ENCODE measurements around the gene GLRA1.

DNA sequence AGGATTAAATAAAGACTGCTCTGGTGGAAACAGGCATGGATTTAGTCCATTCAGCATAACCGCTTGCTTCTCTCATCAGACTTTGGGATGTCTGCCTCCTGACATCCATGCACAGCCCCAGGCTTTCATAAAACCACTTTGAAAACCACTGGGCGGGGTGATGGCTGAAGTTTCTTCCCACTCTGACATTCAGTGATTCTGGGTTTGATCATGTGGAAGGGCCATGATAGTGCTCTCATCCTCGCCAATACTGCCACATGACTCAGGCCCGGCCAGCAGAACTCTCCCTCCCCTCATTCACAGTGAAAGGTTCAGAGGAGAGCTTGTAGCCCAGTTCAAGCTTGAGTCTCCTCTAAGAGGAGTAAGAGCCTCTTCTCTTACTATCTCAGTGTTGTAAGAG lies 29.6 kb upstream of the GLRA1 start:
- TF ChIP-seq, protein P1, sequence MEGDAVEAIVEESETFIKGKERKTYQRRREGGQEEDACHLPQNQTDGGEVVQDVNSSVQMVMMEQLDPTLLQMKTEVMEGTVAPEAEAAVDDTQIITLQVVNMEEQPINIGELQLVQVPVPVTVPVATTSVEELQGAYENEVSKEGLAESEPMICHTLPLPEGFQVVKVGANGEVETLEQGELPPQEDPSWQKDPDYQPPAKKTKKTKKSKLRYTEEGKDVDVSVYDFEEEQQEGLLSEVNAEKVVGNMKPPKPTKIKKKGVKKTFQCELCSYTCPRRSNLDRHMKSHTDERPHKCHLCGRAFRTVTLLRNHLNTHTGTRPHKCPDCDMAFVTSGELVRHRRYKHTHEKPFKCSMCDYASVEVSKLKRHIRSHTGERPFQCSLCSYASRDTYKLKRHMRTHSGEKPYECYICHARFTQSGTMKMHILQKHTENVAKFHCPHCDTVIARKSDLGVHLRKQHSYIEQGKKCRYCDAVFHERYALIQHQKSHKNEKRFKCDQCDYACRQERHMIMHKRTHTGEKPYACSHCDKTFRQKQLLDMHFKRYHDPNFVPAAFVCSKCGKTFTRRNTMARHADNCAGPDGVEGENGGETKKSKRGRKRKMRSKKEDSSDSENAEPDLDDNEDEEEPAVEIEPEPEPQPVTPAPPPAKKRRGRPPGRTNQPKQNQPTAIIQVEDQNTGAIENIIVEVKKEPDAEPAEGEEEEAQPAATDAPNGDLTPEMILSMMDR (IDR thresholded peaks at IDR 0.05) = no peak
- no peak for TF ChIP-seq POLR2AphosphoS5 (IDR thresholded peaks at IDR 0.05; ENCODE audit: low read depth, low read length)
- TF ChIP-seq, protein P2, sequence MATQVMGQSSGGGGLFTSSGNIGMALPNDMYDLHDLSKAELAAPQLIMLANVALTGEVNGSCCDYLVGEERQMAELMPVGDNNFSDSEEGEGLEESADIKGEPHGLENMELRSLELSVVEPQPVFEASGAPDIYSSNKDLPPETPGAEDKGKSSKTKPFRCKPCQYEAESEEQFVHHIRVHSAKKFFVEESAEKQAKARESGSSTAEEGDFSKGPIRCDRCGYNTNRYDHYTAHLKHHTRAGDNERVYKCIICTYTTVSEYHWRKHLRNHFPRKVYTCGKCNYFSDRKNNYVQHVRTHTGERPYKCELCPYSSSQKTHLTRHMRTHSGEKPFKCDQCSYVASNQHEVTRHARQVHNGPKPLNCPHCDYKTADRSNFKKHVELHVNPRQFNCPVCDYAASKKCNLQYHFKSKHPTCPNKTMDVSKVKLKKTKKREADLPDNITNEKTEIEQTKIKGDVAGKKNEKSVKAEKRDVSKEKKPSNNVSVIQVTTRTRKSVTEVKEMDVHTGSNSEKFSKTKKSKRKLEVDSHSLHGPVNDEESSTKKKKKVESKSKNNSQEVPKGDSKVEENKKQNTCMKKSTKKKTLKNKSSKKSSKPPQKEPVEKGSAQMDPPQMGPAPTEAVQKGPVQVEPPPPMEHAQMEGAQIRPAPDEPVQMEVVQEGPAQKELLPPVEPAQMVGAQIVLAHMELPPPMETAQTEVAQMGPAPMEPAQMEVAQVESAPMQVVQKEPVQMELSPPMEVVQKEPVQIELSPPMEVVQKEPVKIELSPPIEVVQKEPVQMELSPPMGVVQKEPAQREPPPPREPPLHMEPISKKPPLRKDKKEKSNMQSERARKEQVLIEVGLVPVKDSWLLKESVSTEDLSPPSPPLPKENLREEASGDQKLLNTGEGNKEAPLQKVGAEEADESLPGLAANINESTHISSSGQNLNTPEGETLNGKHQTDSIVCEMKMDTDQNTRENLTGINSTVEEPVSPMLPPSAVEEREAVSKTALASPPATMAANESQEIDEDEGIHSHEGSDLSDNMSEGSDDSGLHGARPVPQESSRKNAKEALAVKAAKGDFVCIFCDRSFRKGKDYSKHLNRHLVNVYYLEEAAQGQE (IDR thresholded peaks at IDR 0.05; ENCODE audit: insufficient read depth in 1 of 2, low read depth in 2 of 2, low read length in 1 of 2) = no peak
- TF ChIP-seq TCF7L2 (IDR thresholded peaks at IDR 0.05; ENCODE audit: low read depth, low read length) = no peak
- TF ChIP-seq SIN3A (IDR thresholded peaks at IDR 0.05; ENCODE audit: borderline replicate concordance, insufficient read depth, low read depth, low read length) = no peak
